Measurements from ENCODE around the gene ATN1.

Gene ATN1

DNA sequence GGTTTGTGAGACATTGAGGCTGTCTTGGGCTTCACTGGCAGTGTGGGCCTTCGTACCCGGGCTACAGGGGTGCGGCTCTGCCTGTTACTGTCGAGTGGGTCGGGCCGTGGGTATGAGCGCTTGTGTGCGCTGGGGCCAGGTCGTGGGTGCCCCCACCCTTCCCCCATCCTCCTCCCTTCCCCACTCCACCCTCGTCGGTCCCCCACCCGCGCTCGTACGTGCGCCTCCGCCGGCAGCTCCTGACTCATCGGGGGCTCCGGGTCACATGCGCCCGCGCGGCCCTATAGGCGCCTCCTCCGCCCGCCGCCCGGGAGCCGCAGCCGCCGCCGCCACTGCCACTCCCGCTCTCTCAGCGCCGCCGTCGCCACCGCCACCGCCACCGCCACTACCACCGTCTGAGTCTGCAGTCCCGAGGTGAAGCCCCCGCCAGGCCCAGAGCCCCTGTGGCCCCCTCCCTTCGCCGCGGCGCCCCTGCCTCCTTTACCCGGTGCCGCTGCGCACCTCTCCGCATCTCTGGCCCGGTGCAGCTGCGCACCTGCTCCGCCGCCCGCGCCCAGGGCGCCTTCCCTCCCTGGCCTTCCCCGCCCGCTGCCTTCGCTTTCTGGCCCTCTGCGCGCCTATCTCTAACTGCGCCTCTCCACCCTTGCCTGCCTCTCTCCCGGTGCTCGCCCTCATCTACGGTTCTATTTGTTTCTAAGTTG lies 13.4 kb upstream of the ATN1 start, which contains the start of gene ENO2 (continued):
- TF ChIP-seq, protein P1, sequence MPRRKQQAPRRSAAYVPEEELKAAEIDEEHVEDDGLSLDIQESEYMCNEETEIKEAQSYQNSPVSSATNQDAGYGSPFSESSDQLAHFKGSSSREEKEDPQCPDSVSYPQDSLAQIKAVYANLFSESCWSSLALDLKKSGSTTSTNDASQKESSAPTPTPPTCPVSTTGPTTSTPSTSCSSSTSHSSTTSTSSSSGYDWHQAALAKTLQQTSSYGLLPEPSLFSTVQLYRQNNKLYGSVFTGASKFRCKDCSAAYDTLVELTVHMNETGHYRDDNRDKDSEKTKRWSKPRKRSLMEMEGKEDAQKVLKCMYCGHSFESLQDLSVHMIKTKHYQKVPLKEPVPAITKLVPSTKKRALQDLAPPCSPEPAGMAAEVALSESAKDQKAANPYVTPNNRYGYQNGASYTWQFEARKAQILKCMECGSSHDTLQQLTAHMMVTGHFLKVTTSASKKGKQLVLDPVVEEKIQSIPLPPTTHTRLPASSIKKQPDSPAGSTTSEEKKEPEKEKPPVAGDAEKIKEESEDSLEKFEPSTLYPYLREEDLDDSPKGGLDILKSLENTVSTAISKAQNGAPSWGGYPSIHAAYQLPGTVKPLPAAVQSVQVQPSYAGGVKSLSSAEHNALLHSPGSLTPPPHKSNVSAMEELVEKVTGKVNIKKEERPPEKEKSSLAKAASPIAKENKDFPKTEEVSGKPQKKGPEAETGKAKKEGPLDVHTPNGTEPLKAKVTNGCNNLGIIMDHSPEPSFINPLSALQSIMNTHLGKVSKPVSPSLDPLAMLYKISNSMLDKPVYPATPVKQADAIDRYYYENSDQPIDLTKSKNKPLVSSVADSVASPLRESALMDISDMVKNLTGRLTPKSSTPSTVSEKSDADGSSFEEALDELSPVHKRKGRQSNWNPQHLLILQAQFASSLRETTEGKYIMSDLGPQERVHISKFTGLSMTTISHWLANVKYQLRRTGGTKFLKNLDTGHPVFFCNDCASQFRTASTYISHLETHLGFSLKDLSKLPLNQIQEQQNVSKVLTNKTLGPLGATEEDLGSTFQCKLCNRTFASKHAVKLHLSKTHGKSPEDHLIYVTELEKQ (tag by site-specific recombination; IDR thresholded peaks at IDR 0.05; ENCODE audit: borderline replicate concordance), result no peak
- TF ChIP-seq GLIS2 (tag by site-specific recombination; IDR thresholded peaks at IDR 0.05), result peak; percentile 35; the same call in 1 of the 2 replicates
- no peak for TF ChIP-seq ZNF302 (tag by site-specific recombination; IDR thresholded peaks at IDR 0.05; ENCODE audit: low read depth)
- peak; percentile 63; the same call in 1 of the 2 replicates for TF ChIP-seq GLI4 (tag by site-specific recombination; IDR thresholded peaks at IDR 0.05)
- TF ChIP-seq ZFHX2 (tag by site-specific recombination; conservative IDR thresholded peaks at IDR 0.05), result peak; percentile 97
- TF ChIP-seq, protein P2, sequence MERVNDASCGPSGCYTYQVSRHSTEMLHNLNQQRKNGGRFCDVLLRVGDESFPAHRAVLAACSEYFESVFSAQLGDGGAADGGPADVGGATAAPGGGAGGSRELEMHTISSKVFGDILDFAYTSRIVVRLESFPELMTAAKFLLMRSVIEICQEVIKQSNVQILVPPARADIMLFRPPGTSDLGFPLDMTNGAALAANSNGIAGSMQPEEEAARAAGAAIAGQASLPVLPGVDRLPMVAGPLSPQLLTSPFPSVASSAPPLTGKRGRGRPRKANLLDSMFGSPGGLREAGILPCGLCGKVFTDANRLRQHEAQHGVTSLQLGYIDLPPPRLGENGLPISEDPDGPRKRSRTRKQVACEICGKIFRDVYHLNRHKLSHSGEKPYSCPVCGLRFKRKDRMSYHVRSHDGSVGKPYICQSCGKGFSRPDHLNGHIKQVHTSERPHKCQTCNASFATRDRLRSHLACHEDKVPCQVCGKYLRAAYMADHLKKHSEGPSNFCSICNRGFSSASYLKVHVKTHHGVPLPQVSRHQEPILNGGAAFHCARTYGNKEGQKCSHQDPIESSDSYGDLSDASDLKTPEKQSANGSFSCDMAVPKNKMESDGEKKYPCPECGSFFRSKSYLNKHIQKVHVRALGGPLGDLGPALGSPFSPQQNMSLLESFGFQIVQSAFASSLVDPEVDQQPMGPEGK (tag by site-specific recombination; IDR thresholded peaks at IDR 0.05), result peak; percentile 92
- TF ChIP-seq ZNF155 (tag by site-specific recombination; IDR thresholded peaks at IDR 0.05), result no peak
- TF ChIP-seq KLF8 (tag by site-specific recombination; IDR thresholded peaks at IDR 0.05), result peak; percentile 70; the same call in 1 of the 2 replicates
- no peak for TF ChIP-seq ZNF776 (tag by site-specific recombination; IDR thresholded peaks at IDR 0.05; ENCODE audit: borderline replicate concordance)
- TF ChIP-seq ZNF629 (tag by site-specific recombination; IDR thresholded peaks at IDR 0.05), result 0 out of 2 replicates have a peak, but pooled peaks have one; percentile 30
- TF ChIP-seq, protein P3, sequence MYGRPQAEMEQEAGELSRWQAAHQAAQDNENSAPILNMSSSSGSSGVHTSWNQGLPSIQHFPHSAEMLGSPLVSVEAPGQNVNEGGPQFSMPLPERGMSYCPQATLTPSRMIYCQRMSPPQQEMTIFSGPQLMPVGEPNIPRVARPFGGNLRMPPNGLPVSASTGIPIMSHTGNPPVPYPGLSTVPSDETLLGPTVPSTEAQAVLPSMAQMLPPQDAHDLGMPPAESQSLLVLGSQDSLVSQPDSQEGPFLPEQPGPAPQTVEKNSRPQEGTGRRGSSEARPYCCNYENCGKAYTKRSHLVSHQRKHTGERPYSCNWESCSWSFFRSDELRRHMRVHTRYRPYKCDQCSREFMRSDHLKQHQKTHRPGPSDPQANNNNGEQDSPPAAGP (tag by site-specific recombination; IDR thresholded peaks at IDR 0.05), result peak; percentile 42
- TF ChIP-seq, protein P4, sequence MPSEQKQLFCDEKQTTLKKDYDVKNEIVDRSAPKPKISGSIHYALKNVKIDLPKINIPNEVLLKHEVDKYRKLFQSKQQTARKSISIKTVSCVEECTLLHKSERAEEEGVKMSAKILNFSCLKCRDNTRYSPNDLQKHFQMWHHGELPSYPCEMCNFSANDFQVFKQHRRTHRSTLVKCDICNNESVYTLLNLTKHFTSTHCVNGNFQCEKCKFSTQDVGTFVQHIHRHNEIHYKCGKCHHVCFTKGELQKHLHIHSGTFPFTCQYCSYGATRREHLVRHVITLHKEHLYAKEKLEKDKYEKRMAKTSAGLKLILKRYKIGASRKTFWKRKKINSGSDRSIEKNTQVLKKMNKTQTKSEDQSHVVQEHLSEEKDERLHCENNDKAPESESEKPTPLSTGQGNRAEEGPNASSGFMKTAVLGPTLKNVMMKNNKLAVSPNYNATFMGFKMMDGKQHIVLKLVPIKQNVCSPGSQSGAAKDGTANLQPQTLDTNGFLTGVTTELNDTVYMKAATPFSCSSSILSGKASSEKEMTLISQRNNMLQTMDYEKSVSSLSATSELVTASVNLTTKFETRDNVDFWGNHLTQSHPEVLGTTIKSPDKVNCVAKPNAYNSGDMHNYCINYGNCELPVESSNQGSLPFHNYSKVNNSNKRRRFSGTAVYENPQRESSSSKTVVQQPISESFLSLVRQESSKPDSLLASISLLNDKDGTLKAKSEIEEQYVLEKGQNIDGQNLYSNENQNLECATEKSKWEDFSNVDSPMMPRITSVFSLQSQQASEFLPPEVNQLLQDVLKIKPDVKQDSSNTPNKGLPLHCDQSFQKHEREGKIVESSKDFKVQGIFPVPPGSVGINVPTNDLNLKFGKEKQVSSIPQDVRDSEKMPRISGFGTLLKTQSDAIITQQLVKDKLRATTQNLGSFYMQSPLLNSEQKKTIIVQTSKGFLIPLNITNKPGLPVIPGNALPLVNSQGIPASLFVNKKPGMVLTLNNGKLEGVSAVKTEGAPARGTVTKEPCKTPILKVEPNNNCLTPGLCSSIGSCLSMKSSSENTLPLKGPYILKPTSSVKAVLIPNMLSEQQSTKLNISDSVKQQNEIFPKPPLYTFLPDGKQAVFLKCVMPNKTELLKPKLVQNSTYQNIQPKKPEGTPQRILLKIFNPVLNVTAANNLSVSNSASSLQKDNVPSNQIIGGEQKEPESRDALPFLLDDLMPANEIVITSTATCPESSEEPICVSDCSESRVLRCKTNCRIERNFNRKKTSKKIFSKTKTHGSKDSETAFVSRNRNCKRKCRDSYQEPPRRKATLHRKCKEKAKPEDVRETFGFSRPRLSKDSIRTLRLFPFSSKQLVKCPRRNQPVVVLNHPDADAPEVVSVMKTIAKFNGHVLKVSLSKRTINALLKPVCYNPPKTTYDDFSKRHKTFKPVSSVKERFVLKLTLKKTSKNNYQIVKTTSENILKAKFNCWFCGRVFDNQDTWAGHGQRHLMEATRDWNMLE (tag by site-specific recombination; conservative IDR thresholded peaks at IDR 0.05; ENCODE audit: low read depth), result no peak
- no peak for TF ChIP-seq SETDB1 (IDR thresholded peaks at IDR 0.05; ENCODE audit: insufficient read length, low read length)
- TF ChIP-seq, protein P5, sequence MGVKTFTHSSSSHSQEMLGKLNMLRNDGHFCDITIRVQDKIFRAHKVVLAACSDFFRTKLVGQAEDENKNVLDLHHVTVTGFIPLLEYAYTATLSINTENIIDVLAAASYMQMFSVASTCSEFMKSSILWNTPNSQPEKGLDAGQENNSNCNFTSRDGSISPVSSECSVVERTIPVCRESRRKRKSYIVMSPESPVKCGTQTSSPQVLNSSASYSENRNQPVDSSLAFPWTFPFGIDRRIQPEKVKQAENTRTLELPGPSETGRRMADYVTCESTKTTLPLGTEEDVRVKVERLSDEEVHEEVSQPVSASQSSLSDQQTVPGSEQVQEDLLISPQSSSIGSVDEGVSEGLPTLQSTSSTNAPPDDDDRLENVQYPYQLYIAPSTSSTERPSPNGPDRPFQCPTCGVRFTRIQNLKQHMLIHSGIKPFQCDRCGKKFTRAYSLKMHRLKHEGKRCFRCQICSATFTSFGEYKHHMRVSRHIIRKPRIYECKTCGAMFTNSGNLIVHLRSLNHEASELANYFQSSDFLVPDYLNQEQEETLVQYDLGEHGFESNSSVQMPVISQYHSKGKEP (tag by site-specific recombination; IDR thresholded peaks at IDR 0.05), result 0 out of 2 replicates have a peak, but pooled peaks have one; percentile 26
- no peak for TF ChIP-seq ZNF747 (tag by site-specific recombination; IDR thresholded peaks at IDR 0.05)
- peak; percentile 40; the same call in 1 of the 2 replicates for TF ChIP-seq ZNF394 (tag by site-specific recombination; IDR thresholded peaks at IDR 0.05; ENCODE audit: borderline replicate concordance)
- TF ChIP-seq, protein P6, sequence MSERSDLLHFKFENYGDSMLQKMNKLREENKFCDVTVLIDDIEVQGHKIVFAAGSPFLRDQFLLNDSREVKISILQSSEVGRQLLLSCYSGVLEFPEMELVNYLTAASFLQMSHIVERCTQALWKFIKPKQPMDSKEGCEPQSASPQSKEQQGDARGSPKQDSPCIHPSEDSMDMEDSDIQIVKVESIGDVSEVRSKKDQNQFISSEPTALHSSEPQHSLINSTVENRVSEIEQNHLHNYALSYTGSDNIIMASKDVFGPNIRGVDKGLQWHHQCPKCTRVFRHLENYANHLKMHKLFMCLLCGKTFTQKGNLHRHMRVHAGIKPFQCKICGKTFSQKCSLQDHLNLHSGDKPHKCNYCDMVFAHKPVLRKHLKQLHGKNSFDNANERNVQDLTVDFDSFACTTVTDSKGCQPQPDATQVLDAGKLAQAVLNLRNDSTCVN (tag by site-specific recombination; optimal IDR thresholded peaks at IDR 0.05), result peak; percentile 84
- TF ChIP-seq EGR2 (tag by site-specific recombination; IDR thresholded peaks at IDR 0.05; ENCODE audit: low read depth), result peak; percentile 94
- no peak for TF ChIP-seq ZNF792 (tag by site-specific recombination; IDR thresholded peaks at IDR 0.05)
- peak; percentile 62; the same call in 1 of the 2 replicates for TF ChIP-seq ZNF501 (tag by site-specific recombination; IDR thresholded peaks at IDR 0.05)
- TF ChIP-seq, protein P7, sequence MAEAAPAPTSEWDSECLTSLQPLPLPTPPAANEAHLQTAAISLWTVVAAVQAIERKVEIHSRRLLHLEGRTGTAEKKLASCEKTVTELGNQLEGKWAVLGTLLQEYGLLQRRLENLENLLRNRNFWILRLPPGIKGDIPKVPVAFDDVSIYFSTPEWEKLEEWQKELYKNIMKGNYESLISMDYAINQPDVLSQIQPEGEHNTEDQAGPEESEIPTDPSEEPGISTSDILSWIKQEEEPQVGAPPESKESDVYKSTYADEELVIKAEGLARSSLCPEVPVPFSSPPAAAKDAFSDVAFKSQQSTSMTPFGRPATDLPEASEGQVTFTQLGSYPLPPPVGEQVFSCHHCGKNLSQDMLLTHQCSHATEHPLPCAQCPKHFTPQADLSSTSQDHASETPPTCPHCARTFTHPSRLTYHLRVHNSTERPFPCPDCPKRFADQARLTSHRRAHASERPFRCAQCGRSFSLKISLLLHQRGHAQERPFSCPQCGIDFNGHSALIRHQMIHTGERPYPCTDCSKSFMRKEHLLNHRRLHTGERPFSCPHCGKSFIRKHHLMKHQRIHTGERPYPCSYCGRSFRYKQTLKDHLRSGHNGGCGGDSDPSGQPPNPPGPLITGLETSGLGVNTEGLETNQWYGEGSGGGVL (tag by site-specific recombination; IDR thresholded peaks at IDR 0.05), result peak; percentile 86
- no peak for TF ChIP-seq ZNF140 (tag by site-specific recombination; IDR thresholded peaks at IDR 0.05)
